Trophoblast cell (in vitro differentiated cells and primary cell): Measurements from ENCODE around the gene HS2ST1.

Experiments used
- DNase-seq, 2 donors: peaks; one replicate each; pipeline ENCODE4 v3.0.0-alpha.2; 2016
- H2AFZ ChIP-seq: 2 replicates; pipeline ENCODE4 v1.6.1; 2013; ENCODE audit warnings: low read length, moderate library complexity, mild to moderate bottlenecking; ENCODE audit not compliant: insufficient read depth, poor library complexity
- H2AK5ac ChIP-seq: 2 replicates; pipeline ENCODE4 v1.6.1; 2013; ENCODE audit warnings: mild to moderate bottlenecking, low read length
- H2BK120ac ChIP-seq: 2 replicates; pipeline ENCODE4 v1.6.1; 2013; ENCODE audit warnings: low read length, mild to moderate bottlenecking, moderate library complexity; ENCODE audit not compliant: insufficient read depth, poor library complexity
- H2BK12ac ChIP-seq: 2 replicates; pipeline ENCODE4 v1.6.1; 2013; ENCODE audit warnings: mild to moderate bottlenecking, low read length, moderate library complexity
- H2BK5ac ChIP-seq: 2 replicates; pipeline ENCODE4 v1.6.1; 2013; ENCODE audit warnings: low read length, low read depth, moderate library complexity, mild to moderate bottlenecking; ENCODE audit not compliant: poor library complexity
- H3K14ac ChIP-seq: 2 replicates; pipeline ENCODE4 v1.6.1; 2013; ENCODE audit warnings: mild to moderate bottlenecking, low read length
- H3K18ac ChIP-seq: 2 replicates; pipeline ENCODE4 v1.6.1; 2013; ENCODE audit warnings: mild to moderate bottlenecking, low read length
- H3K23ac ChIP-seq: 2 replicates; pipeline ENCODE4 v1.6.1; 2013; ENCODE audit warnings: low read length
- H3K27ac ChIP-seq: 2 replicates; pipeline ENCODE4 v1.5.1; 2013; ENCODE audit warnings: low read depth, mild to moderate bottlenecking, inconsistent platforms, low read length, moderate library complexity
- H3K27me3 ChIP-seq: 2 replicates; pipeline ENCODE4 v1.6.1; 2013; ENCODE audit warnings: inconsistent platforms, mild to moderate bottlenecking, low read length, moderate library complexity; ENCODE audit not compliant: insufficient read depth
- H3K36me3 ChIP-seq, 2 experiments: 1 replicate in 1 of 2; 2 replicates in 1 of 2; pipeline ENCODE4 v1.6.1; 2013; ENCODE audit warnings: low read length in 2 of 2, mild to moderate bottlenecking in 2 of 2, moderate library complexity in 1 of 2; ENCODE audit not compliant: insufficient read depth in 2 of 2, control insufficient read depth in 1 of 2
- H3K4ac ChIP-seq: 2 replicates; pipeline ENCODE4 v1.6.1; 2013; ENCODE audit warnings: low read depth, mild to moderate bottlenecking, low read length, moderate library complexity
- H3K4me1 ChIP-seq, 2 experiments: 1 replicate in 1 of 2; 2 replicates in 1 of 2; pipeline ENCODE4 v1.6.1; 2013; ENCODE audit warnings: low read length in 2 of 2, mild to moderate bottlenecking in 2 of 2, moderate library complexity in 1 of 2; ENCODE audit not compliant: insufficient read depth in 2 of 2, control insufficient read depth in 1 of 2
- H3K4me2 ChIP-seq: 2 replicates; pipeline ENCODE4 v1.6.1; 2013; ENCODE audit warnings: inconsistent platforms, mild to moderate bottlenecking, low read length, moderate library complexity
- H3K4me3 ChIP-seq: 2 replicates; pipeline ENCODE4 v1.5.1; 2013; ENCODE audit warnings: mild to moderate bottlenecking, low read depth, low read length, inconsistent platforms
- H3K79me1 ChIP-seq: one replicate; pipeline ENCODE4 v1.6.1; 2013; ENCODE audit warnings: low read length
- H3K79me2 ChIP-seq: 2 replicates; pipeline ENCODE4 v1.6.1; 2013; ENCODE audit warnings: low read length, mild to moderate bottlenecking; ENCODE audit not compliant: control insufficient read depth, insufficient read depth, poor library complexity
- H3K9ac ChIP-seq: 2 replicates; pipeline ENCODE4 v1.6.1; 2013; ENCODE audit warnings: mild to moderate bottlenecking, low read length
- H3K9me3 ChIP-seq: 2 replicates; pipeline ENCODE4 v1.6.1; 2013; ENCODE audit warnings: low read depth, mild to moderate bottlenecking, control low read depth, inconsistent platforms, low read length; ENCODE audit not compliant: insufficient read depth
- H4K12ac ChIP-seq: 2 replicates; pipeline ENCODE4 v1.6.1; 2013; ENCODE audit warnings: low read depth, mild to moderate bottlenecking, low read length, moderate library complexity
- H4K8ac ChIP-seq: 2 replicates; pipeline ENCODE4 v1.6.1; 2013; ENCODE audit warnings: low read depth, mild to moderate bottlenecking, low read length, moderate library complexity
- H4K91ac ChIP-seq: one replicate; pipeline ENCODE4 v1.6.1; 2013; ENCODE audit warnings: low read depth, mild to moderate bottlenecking, low read length, moderate library complexity
- WGBS: extraction: QIAGEN DNeasy Blood & Tissue Kit; methylation state at CpG from one replicate; pipeline ENCODE4 v1.1.7; 2013; ENCODE audit warnings: missing lambda C conversion rate; ENCODE audit not compliant: insufficient read length, insufficient coverage; ENCODE audit errors: extremely low coverage; 5-methylcytosine and 5-hydroxymethylcytosine counted together

HS2ST1 gene

DNA sequence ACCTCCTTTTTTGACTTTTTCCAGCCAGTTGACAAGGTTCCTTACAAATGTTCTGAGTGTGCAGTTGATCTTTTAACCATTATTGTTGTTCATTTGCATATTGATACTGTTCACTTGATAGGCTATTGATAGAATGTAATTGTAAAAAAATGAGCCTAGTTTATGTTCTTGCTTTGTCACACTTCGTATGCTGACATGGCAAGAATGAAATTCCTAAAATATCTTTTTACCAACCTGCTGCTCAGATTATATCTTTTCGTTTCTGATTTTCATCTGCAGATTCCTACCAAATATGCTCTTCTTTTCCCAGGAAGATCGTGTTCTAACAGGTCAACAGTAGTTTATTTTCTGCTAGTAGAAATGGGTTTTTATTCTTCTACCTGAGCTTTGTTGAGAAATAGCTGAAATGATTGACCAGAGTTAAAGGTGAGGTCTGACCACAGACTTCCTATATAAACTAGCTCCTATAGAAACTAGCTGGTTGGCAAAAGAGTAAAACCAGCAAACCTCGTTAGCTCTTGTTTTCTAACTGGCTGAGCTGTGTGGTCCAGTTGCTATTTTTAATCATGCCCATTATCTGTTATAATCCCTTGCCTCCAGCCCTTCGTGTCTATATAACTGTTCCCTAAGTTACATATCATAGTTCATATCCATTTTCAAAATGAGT lies 174.8 kb downstream of the HS2ST1 start:
- H3K4me2 ChIP-seq: no peak overlapping the region
- H3K27me3 ChIP-seq: no peaks in the 10 kb centered on the region
- no peaks in the 10 kb centered on the region for H3K79me2 ChIP-seq
- no peak overlapping the region for H2AK5ac ChIP-seq
- no peak overlapping the region for H2AFZ ChIP-seq
- no peak overlapping the region for H2BK12ac ChIP-seq
- DNase-seq: peak in 1 of 2 donors; percentile 32
- H3K4me1 ChIP-seq: peaks cover 0 to 4% of the 10 kb centered on the region in 2 experiments
- H3K27ac ChIP-seq: no peak overlapping the region
- H2BK120ac ChIP-seq: no peak overlapping the region
- H3K23ac ChIP-seq: no peak overlapping the region
- no CpG with 5 or more reads among the region's 5 CpGs for WGBS
- no peak overlapping the region for H3K9ac ChIP-seq
- H2BK5ac ChIP-seq: no peak overlapping the region
- no peak overlapping the region for H4K91ac ChIP-seq
- no peak overlapping the region for H3K4me3 ChIP-seq
- H3K9me3 ChIP-seq: no peaks in the 10 kb centered on the region
- H3K14ac ChIP-seq: no peak overlapping the region
- H3K79me1 ChIP-seq: no peaks in the 10 kb centered on the region
- H4K8ac ChIP-seq: no peak overlapping the region
- H3K18ac ChIP-seq: no peak overlapping the region
- H3K36me3 ChIP-seq: no peaks in the 10 kb centered on the region
- no peak overlapping the region for H3K4ac ChIP-seq
- no peak overlapping the region for H4K12ac ChIP-seq

DNA sequence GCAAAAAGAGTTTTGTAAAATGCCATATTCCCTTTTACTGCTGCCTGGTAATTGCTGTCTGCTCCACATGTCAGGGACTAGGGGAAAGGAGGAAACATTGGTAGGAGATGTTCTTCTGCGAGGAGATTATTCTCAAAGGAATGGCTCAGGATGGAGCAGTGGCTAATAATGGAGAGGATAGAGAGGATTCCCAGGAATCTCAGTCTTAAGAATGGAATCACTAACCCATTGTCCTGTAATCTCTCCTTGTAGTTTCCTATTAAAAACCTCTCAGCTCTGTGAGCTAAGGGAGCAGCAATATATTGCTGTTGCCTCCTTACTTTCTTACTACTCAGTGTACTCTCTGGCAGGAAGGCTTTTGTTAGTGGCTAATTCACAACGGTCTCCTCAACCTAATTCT lies 175.4 kb downstream of the HS2ST1 start:
- Histone ChIP-seq H4K12ac (no peak overlapping the region), H3K4me1 (peaks cover 0 to 4% of the 10 kb centered on the region in 2 experiments), H3K79me2 (no peaks in the 10 kb centered on the region), H2BK12ac (no peak overlapping the region), H3K27me3 (no peaks in the 10 kb centered on the region), H2AK5ac (no peak overlapping the region), H3K4me3 (no peak overlapping the region), H4K8ac (no peak overlapping the region), H3K23ac (no peak overlapping the region), H3K14ac (no peak overlapping the region), H3K9me3 (no peaks in the 10 kb centered on the region), H3K4ac (no peak overlapping the region), H3K18ac (no peak overlapping the region), H3K36me3 (no peaks in the 10 kb centered on the region), H2AFZ (no peak overlapping the region), H3K4me2 (no peak overlapping the region), H2BK5ac (no peak overlapping the region), H3K9ac (no peak overlapping the region), H2BK120ac (no peak overlapping the region), H3K27ac (no peak overlapping the region), H4K91ac (no peak overlapping the region), H3K79me1 (no peaks in the 10 kb centered on the region)
- no CpG with 5 or more reads among the region's 2 CpGs for WGBS
- no peak for DNase-seq

DNA sequence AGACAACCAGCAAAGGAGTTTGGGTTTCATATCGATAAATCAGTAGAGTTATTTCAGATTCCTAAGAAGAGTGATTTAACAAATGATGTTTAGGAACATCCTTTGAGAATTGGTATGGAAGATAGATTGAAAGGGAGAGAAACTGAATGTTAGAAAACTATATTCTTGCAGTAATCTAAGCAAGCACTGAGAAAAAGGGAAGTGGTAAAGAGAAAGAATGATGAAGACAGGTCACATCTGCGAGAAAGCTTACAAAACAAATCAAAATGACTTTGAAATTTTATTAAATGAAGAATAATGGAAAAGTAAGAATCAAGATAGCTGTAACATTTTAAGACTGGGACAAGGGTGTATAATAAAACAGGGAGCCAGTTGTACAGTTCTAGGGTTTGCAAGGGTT lies 177.0 kb downstream of the HS2ST1 start:
- Histone ChIP-seq H4K91ac (no peak overlapping the region), H3K14ac (no peak overlapping the region), H3K79me1 (no peaks in the 10 kb centered on the region), H3K36me3 (no peaks in the 10 kb centered on the region), H3K4me2 (no peak overlapping the region), H3K79me2 (no peaks in the 10 kb centered on the region), H4K12ac (no peak overlapping the region), H2AK5ac (no peak overlapping the region), H3K9ac (no peak overlapping the region), H3K27ac (no peak overlapping the region), H3K4me3 (no peak overlapping the region), H4K8ac (no peak overlapping the region), H2BK5ac (no peak overlapping the region), H3K4me1 (peaks cover 0 to 4% of the 10 kb centered on the region in 2 experiments), H2AFZ (no peak overlapping the region), H3K18ac (no peak overlapping the region), H3K27me3 (no peaks in the 10 kb centered on the region), H3K9me3 (no peaks in the 10 kb centered on the region), H3K4ac (no peak overlapping the region), H2BK12ac (no peak overlapping the region), H3K23ac (no peak overlapping the region), H2BK120ac (no peak overlapping the region)
- no peak for DNase-seq
- WGBS: no CpG with 5 or more reads among the region's 2 CpGs

- no peak overlapping the region for H3K9ac ChIP-seq
- peaks cover 0 to 4% of the 10 kb centered on the region in 2 experiments for H3K4me1 ChIP-seq
- no peak overlapping the region for H3K23ac ChIP-seq
- H3K4ac ChIP-seq: no peak overlapping the region
- H3K4me2 ChIP-seq: no peak overlapping the region
- H3K27me3 ChIP-seq: no peaks in the 10 kb centered on the region
- H4K91ac ChIP-seq: no peak overlapping the region
- no peak for DNase-seq
- peak overlapping the region; percentile 20 for H3K27ac ChIP-seq
- H3K79me1 ChIP-seq: no peaks in the 10 kb centered on the region
- H3K4me3 ChIP-seq: no peak overlapping the region
- no peaks in the 10 kb centered on the region for H3K36me3 ChIP-seq
- no peak overlapping the region for H3K18ac ChIP-seq
- H3K9me3 ChIP-seq: no peaks in the 10 kb centered on the region
- no peak overlapping the region for H2AFZ ChIP-seq
- H2AK5ac ChIP-seq: no peak overlapping the region
- no peak overlapping the region for H4K12ac ChIP-seq
- no peak overlapping the region for H2BK5ac ChIP-seq
- no peak overlapping the region for H2BK12ac ChIP-seq
- H3K79me2 ChIP-seq: no peaks in the 10 kb centered on the region
- H2BK120ac ChIP-seq: no peak overlapping the region
- H4K8ac ChIP-seq: no peak overlapping the region
- no CpG with 5 or more reads among the region's 3 CpGs for WGBS
- H3K14ac ChIP-seq: no peak overlapping the region
These were observed 178.4 kb downstream of the HS2ST1 start for GRCh38 chr1:87092846-87093245.
